SU-DHL-6 (cell line): Measurements from ENCODE around the gene TSHR.

Experiments used
- CTCF ChIP-seq: fragments of 200-600 bp; sonication (generic); IDR thresholded peaks from one replicate; pipeline ENCODE4 v1.5.1; 2017; ENCODE audit warnings: antibody characterized with exemption, mild to moderate bottlenecking, low read length, moderate library complexity; ENCODE audit not compliant: insufficient read depth, poor library complexity, severe bottlenecking
- EZH2phosphoT487 ChIP-seq: fragments of 200-600 bp; sonication (generic), shearing (Covaris generic); conservative IDR thresholded peaks from 2 replicates; pipeline ENCODE4 v1.6.1; 2018; ENCODE audit warnings: mild to moderate bottlenecking, antibody characterized with exemption, low read length, moderate library complexity, mixed read lengths

GRCh38 chr14:80988735-80989429, 33.5 kb downstream of the TSHR start:
- no peak for TF ChIP-seq CTCF
- TF ChIP-seq EZH2phosphoT487: no peak
